CD14-positive monocyte (primary cell): ENCODE data around the gene NEBL. TPM values are rescaled to one million over a fixed set of nuclear protein-coding genes. Genes with fewer than 3 reads are reported as not detected.

Source experiments
- DNase-seq, 3 donors: peaks; one replicate each; pipeline ENCODE4 v3.0.0-alpha.2; 2011 to 2022
- H2AFZ ChIP-seq: 2 replicates; pipeline ENCODE4 v1.6.0; 2012; ENCODE audit warnings: mild to moderate bottlenecking, low read depth, low read length, inconsistent platforms; ENCODE audit not compliant: insufficient read depth, poor library complexity, severe bottlenecking
- H3K27ac ChIP-seq, 2 donors: 1 replicate in 1 of 2; 2 replicates in 1 of 2; pipeline ENCODE4 v1.5.1; 2012 to 2013; ENCODE audit warnings: low read length in 2 of 2, control low read depth in 1 of 2, inconsistent platforms in 1 of 2, low read depth in 1 of 2, mild to moderate bottlenecking in 1 of 2
- H3K27me3 ChIP-seq, 2 donors: one replicate each; pipeline versions ENCODE4 v1.6.0 to v1.6.1; 2011 to 2013; ENCODE audit warnings: low read length in 2 of 2; ENCODE audit not compliant: control insufficient read depth in 2 of 2, insufficient read depth in 2 of 2
- H3K36me3 ChIP-seq, 2 donors: replicated peaks in 1 of 2; 1 replicate in 1 of 2; 2 replicates in 1 of 2; pipeline versions ENCODE4 v1.5.1 to v1.6.1; 2012 to 2013; ENCODE audit warnings: low read length in 2 of 2, control low read depth in 1 of 2, inconsistent platforms in 1 of 2, mild to moderate bottlenecking in 1 of 2; ENCODE audit not compliant: insufficient read depth in 2 of 2, control insufficient read depth in 1 of 2
- H3K4me1 ChIP-seq, 2 donors: 1 replicate in 1 of 2; 2 replicates in 1 of 2; pipeline versions ENCODE4 v1.5.1 to v1.6.1; 2012 to 2013; ENCODE audit warnings: low read length in 2 of 2, control low read depth in 1 of 2, inconsistent platforms in 1 of 2, mild to moderate bottlenecking in 1 of 2, moderate library complexity in 1 of 2; ENCODE audit not compliant: insufficient read depth in 2 of 2, control insufficient read depth in 1 of 2
- H3K4me2 ChIP-seq: replicated peaks from 2 replicates; pipeline ENCODE3; 2012; ENCODE audit warnings: low read length, moderate library complexity, mild to moderate bottlenecking; ENCODE audit not compliant: poor library complexity, severe bottlenecking; ENCODE audit errors: extremely low read depth
- H3K4me3 ChIP-seq, 3 experiments: fragments of 200-600 bp in 1 of 3; sonication (generic) in 1 of 3; replicated peaks in 1 of 3; 1 replicate in 2 of 3; 2 replicates in 1 of 3; pipeline ENCODE4 v1.5.1; 2011 to 2013; ENCODE audit warnings: low read length in 3 of 3, mild to moderate bottlenecking in 3 of 3, control low read depth in 2 of 3, low read depth in 2 of 3, inconsistent platforms in 1 of 3, moderate library complexity in 1 of 3
- H3K79me2 ChIP-seq: 2 replicates; pipeline ENCODE4 v1.6.0; 2012; ENCODE audit warnings: mild to moderate bottlenecking, control low read depth, inconsistent platforms, low read length, moderate library complexity; ENCODE audit not compliant: insufficient read depth
- H3K9ac ChIP-seq: 2 replicates; pipeline ENCODE4 v1.6.0; 2017; ENCODE audit warnings: low read length, mild to moderate bottlenecking; ENCODE audit not compliant: insufficient read depth, poor library complexity, severe bottlenecking
- H3K9me3 ChIP-seq, 2 donors: replicated peaks in 1 of 2; 1 replicate in 1 of 2; 2 replicates in 1 of 2; pipeline versions ENCODE4 v1.5.1 to v1.6.1; 2012 to 2013; ENCODE audit warnings: low read length in 2 of 2, control low read depth in 1 of 2; ENCODE audit not compliant: control insufficient read depth in 1 of 2, insufficient read depth in 1 of 2
- H4K20me1 ChIP-seq: 2 replicates; pipeline ENCODE4 v1.6.0; 2012; ENCODE audit warnings: mild to moderate bottlenecking, low read length, control low read depth, moderate library complexity; ENCODE audit not compliant: insufficient read depth
- H3K27ac Mint-ChIP-seq, 7 donors: one replicate each; pipeline ENCODE4 v1.8.0; 2020; ENCODE audit warnings: mild to moderate bottlenecking in 7 of 7, mixed read lengths in 7 of 7, moderate library complexity in 6 of 7, inconsistent platforms in 2 of 7
- H3K27me3 Mint-ChIP-seq, 3 donors: one replicate each; pipeline ENCODE4 v1.8.0; 2021 to 2022; ENCODE audit warnings: low read depth in 3 of 3, mild to moderate bottlenecking in 3 of 3, mixed read lengths in 3 of 3, moderate library complexity in 3 of 3, inconsistent platforms in 1 of 3
- H3K36me3 Mint-ChIP-seq, 2 donors: one replicate each; pipeline ENCODE4 v1.8.0; 2020; ENCODE audit warnings: mixed read lengths in 2 of 2, inconsistent platforms in 1 of 2, mild to moderate bottlenecking in 1 of 2
- H3K4me1 Mint-ChIP-seq: one replicate; pipeline ENCODE4 v1.8.0; 2020; ENCODE audit warnings: mild to moderate bottlenecking, mixed read lengths
- H3K4me3 Mint-ChIP-seq, 2 donors: one replicate each; pipeline ENCODE4 v1.8.0; 2020; ENCODE audit warnings: mild to moderate bottlenecking in 2 of 2, mixed read lengths in 2 of 2, moderate library complexity in 1 of 2
- H3K9me3 Mint-ChIP-seq, 7 donors: one replicate each; pipeline ENCODE4 v1.8.0; 2020 to 2022; ENCODE audit warnings: mixed read lengths in 7 of 7, mild to moderate bottlenecking in 6 of 7, moderate library complexity in 6 of 7, inconsistent platforms in 2 of 7
- WGBS: methylation state at CpG from one replicate; pipeline ENCODE4 v1.1.5; 2013; ENCODE audit warnings: missing lambda C conversion rate; ENCODE audit not compliant: insufficient coverage; 5-methylcytosine and 5-hydroxymethylcytosine counted together
- intact Hi-C, 2 donors: fragments of 100-400 bp; cut with micrococcal nuclease; formaldehyde crosslinking; loops; one replicate each; pipeline versions ENCODE4 v1.15.0 to v1.15.1; 2023
- polyA plus RNA-seq, 3 donors: library from polyadenylated mRNA; depleted of rRNA in 1 of 3; unstranded in 2 of 3; stranded (reverse) in 1 of 3; fragments of 300-500 nt in 2 of 3; fragments of >200 nt in 1 of 3; fragmentation: Illumina TruSeq in 2 of 3; gene quantifications; 1 replicate in 2 of 3; 2 replicates in 1 of 3; pipeline ENCODE4 v1.2.3, GENCODE V29; 2012 to 2021
- TF ChIP-seq, protein P1 (sequence below): fragments of 200-600 bp; IDR thresholded peaks from one replicate; pipeline ENCODE4 v1.8.0; 2022; ENCODE audit warnings: antibody characterized with exemption, mild to moderate bottlenecking

The NEBL gene
- polyA plus RNA-seq, 3 donors, result 9.7 TPM; not detected in 2

DNA sequence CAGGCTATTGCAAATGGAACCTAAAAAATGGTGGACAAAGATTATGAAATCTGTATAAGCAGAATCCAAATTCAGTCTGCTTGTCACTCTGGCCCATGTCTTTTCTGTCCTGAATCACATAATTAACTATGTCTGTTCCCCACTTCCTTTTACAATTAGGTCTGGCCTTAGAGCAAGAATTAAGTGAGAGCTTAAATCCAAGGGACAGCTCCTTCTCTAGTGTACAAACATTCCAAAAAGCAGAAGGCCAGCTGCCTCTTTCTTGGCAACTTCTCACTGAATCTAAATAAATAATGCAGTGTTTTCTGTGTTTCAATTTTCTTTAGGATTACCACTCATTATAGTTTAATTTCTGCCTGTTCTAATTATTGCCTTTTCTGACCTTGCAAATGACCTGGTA lies 39.3 kb upstream of the NEBL start:
- Histone ChIP-seq H3K27me3 (no peaks in the 10 kb centered on the region), H3K9me3 (peaks cover 0 to 8% of the 10 kb centered on the region in 2 donors), H3K9ac (no peak overlapping the region), H3K27ac (no peak overlapping the region), H2AFZ (no peak overlapping the region), H3K4me3 (no peak overlapping the region), H4K20me1 (no peaks in the 10 kb centered on the region), H3K36me3 (no peaks in the 10 kb centered on the region), H3K79me2 (no peaks in the 10 kb centered on the region), H3K4me2 (no peak overlapping the region), H3K4me1 (no peaks in the 10 kb centered on the region)
- H3K27me3 Mint-ChIP-seq, result no peaks in the 10 kb centered on the region
- no peaks in the 10 kb centered on the region for H3K4me1 Mint-ChIP-seq
- no peaks in the 10 kb centered on the region for H3K36me3 Mint-ChIP-seq
- TF ChIP-seq, protein P1, sequence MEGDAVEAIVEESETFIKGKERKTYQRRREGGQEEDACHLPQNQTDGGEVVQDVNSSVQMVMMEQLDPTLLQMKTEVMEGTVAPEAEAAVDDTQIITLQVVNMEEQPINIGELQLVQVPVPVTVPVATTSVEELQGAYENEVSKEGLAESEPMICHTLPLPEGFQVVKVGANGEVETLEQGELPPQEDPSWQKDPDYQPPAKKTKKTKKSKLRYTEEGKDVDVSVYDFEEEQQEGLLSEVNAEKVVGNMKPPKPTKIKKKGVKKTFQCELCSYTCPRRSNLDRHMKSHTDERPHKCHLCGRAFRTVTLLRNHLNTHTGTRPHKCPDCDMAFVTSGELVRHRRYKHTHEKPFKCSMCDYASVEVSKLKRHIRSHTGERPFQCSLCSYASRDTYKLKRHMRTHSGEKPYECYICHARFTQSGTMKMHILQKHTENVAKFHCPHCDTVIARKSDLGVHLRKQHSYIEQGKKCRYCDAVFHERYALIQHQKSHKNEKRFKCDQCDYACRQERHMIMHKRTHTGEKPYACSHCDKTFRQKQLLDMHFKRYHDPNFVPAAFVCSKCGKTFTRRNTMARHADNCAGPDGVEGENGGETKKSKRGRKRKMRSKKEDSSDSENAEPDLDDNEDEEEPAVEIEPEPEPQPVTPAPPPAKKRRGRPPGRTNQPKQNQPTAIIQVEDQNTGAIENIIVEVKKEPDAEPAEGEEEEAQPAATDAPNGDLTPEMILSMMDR, result no peak
- no peak for DNase-seq
- peaks cover 6 to 35% (median 17%) of the 10 kb centered on the region in 7 donors for H3K9me3 Mint-ChIP-seq
- intact Hi-C loops, result no loop called here
- H3K4me3 Mint-ChIP-seq, result no peak overlapping the region
- no peak overlapping the region for H3K27ac Mint-ChIP-seq

DNA sequence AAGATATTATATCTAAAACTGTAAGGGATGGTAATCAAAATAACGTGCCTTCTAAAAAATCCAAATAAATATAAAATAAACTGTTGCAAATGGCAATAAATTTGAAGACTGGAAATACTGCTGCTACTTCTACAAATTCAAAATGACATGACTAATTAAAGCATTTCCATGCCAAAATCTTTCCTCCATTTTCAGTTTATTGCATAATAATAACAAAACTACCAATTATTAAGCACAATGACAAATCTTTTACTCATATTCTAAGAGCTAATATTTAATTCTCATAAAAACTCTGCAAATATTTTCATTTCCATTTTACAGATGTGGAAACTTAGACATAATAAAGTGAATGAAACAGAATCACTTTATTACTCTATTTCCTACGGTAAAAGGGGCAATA lies 38.8 kb upstream of the NEBL start:
- DNase-seq, result no peak
- Histone ChIP-seq H4K20me1 (no peaks in the 10 kb centered on the region), H3K4me2 (no peak overlapping the region), H3K27me3 (no peaks in the 10 kb centered on the region), H3K79me2 (no peaks in the 10 kb centered on the region), H3K9me3 (peaks cover 0 to 9% of the 10 kb centered on the region in 2 donors), H3K27ac (no peak overlapping the region), H3K36me3 (no peaks in the 10 kb centered on the region), H3K4me3 (no peak overlapping the region), H2AFZ (no peak overlapping the region), H3K4me1 (no peaks in the 10 kb centered on the region), H3K9ac (no peak overlapping the region)
- no peak overlapping the region for H3K4me3 Mint-ChIP-seq
- H3K4me1 Mint-ChIP-seq, result no peaks in the 10 kb centered on the region
- H3K9me3 Mint-ChIP-seq, result peaks cover 6 to 32% (median 17%) of the 10 kb centered on the region in 7 donors
- H3K27me3 Mint-ChIP-seq, result peaks cover 0 to 1% (median 0%) of the 10 kb centered on the region in 3 donors
- WGBS, result no CpG with 5 or more reads among the region's 2 CpGs
- TF ChIP-seq, protein P1, result no peak
- intact Hi-C loops, result no loop called here
- no peak overlapping the region for H3K27ac Mint-ChIP-seq
- no peaks in the 10 kb centered on the region for H3K36me3 Mint-ChIP-seq
